ENCODE measurements around the gene FH. TPM values are rescaled to one million over a fixed set of nuclear protein-coding genes. Genes with fewer than 3 reads are reported as not detected.

The FH gene
- total RNA-seq, 1 donor from 2014 or later, result 55.9 TPM

GRCh38 chr1:241451956-241452355 is 67.6 kb downstream of the FH start:
- TF ChIP-seq CTCF (IDR thresholded peaks at IDR 0.05; ENCODE audit: unreplicated experiment), result no peak
- H3K4me3 Mint-ChIP-seq (ENCODE audit: unreplicated experiment), result no peak overlapping the region
- no peak for DNase-seq (ENCODE audit: low spot score)

More at GRCh38 chr1:241451956-241452355, 67.6 kb downstream of the FH start:
- Mint-ChIP-seq H3K36me3 (ENCODE audit: low read depth, unreplicated experiment) (no peaks in the 10 kb centered on the region), H3K27me3 (ENCODE audit: unreplicated experiment) (peaks cover 3% of the 10 kb centered on the region), H3K9me3 (ENCODE audit: unreplicated experiment) (no peaks in the 10 kb centered on the region), H3K27ac (ENCODE audit: unreplicated experiment) (no peak overlapping the region), H3K4me1 (ENCODE audit: unreplicated experiment) (no peaks in the 10 kb centered on the region)

Other genes starting within 250 kb of the FH start
- gene RGS7, start 162.6 kb downstream of the FH start, total RNA-seq (ENCODE audit: unreplicated experiment), result 1.4 TPM
- not detected for gene KMO, start 12.6 kb upstream of the FH start, total RNA-seq (ENCODE audit: unreplicated experiment)
- 15.2 TPM for gene CHML, start 120.6 kb upstream of the FH start, total RNA-seq (ENCODE audit: unreplicated experiment)
- gene OPN3, start 120.6 kb upstream of the FH start, total RNA-seq (ENCODE audit: unreplicated experiment), result 19.7 TPM
- 0.80 TPM for gene WDR64, start 132.5 kb upstream of the FH start, total RNA-seq (ENCODE audit: unreplicated experiment)